Activated T-cell treated with anti-CD3 and anti-CD28 coated beads, Interleukin-2, amount 50 U/mL, for 72 hours (primary cell): ENCODE measurements around the gene ANKS6. TPM values are rescaled to one million over a fixed set of nuclear protein-coding genes. Genes with fewer than 3 reads are reported as not detected.

Experiments used
- ATAC-seq, 2 donors: fragments of 150-1000 bp; cut with Tn5 transposase; replicated peaks in 1 of 2; 2 replicates each; pipeline ENCODE4 v1.10.0; 2021; ENCODE audit warnings: moderate library complexity in 2 of 2, mild to moderate bottlenecking in 1 of 2
- DNase-seq, 2 donors: peaks; one replicate each; pipeline ENCODE4 v3.0.0; 2021 to 2022; ENCODE audit warnings: mixed read lengths in 1 of 2
- H3K27ac Mint-ChIP-seq: one replicate; pipeline ENCODE4 v1.8.0; 2022; ENCODE audit warnings: mild to moderate bottlenecking, moderate library complexity, mixed read lengths
- H3K27me3 Mint-ChIP-seq: one replicate; pipeline ENCODE4 v1.8.0; 2022; ENCODE audit warnings: low read depth, mixed read lengths
- H3K36me3 Mint-ChIP-seq, 2 donors: one replicate each; pipeline ENCODE4 v1.8.0; 2022; ENCODE audit warnings: mixed read lengths in 2 of 2, mild to moderate bottlenecking in 1 of 2; ENCODE audit not compliant: insufficient read depth in 2 of 2
- H3K4me1 Mint-ChIP-seq: one replicate; pipeline ENCODE4 v1.8.0; 2022; ENCODE audit warnings: low read depth, mixed read lengths
- H3K4me3 Mint-ChIP-seq, 2 donors: one replicate each; pipeline ENCODE4 v1.8.0; 2022; ENCODE audit warnings: mild to moderate bottlenecking in 2 of 2, mixed read lengths in 2 of 2, moderate library complexity in 2 of 2
- H3K9me3 Mint-ChIP-seq, 2 donors: one replicate each; pipeline ENCODE4 v1.8.0; 2022; ENCODE audit warnings: mixed read lengths in 2 of 2
- total RNA-seq, 2 donors: library from RNA; stranded (reverse); gene quantifications; one replicate each; pipeline ENCODE4 v1.2.3, GENCODE V29; 2022

Gene ANKS6
- total RNA-seq, 2 donors from 2014 or later, result 14.9 to 25.0 TPM

DNA sequence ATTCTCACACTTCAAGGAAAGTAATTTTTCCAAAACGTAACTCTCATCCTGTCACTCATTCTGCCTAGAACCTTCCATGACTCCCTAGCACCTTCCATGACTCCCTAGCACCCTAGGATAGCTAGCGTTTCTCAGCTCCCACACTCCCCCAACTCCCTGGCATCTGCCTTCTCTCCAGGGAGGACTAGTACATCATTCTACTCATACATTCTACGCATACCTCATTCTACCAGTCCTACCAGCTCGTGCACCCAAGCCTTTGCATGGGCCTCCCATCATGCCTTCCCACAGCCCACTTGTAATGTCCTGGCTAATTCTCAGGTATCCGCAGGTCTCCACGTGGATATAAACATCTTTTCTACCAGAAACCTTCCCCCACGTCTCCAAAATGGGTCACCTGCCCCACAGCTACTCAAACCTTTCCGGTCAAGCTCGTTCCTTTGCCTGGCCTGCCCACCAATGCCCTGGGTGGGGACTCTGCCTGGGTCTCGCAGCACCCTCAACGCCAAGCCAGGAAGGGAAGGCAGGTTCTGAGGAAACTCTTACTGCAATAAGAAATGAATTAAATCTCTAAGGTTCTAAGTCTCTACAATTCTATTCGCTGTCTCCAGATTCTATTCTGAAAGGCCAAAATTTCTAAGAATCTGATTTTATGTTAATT lies 930 bp downstream of the ANKS6 start:
- Mint-ChIP-seq H3K4me3 (peak overlapping the region; percentile 59 to 78), H3K36me3 (peaks cover 7 to 12% of the 10 kb centered on the region in 2 donors), H3K9me3 (peaks cover 5 to 6% of the 10 kb centered on the region in 2 donors), H3K27ac (no peak overlapping the region), H3K27me3 (no peaks in the 10 kb centered on the region), H3K4me1 (peaks cover 42% of the 10 kb centered on the region)
- ATAC-seq (no peak), DNase-seq (no peak)

GRCh38 chr9:98794802-98795201 lies 1.6 kb downstream of the ANKS6 start:
- Mint-ChIP-seq H3K9me3 (peaks cover 5 to 6% of the 10 kb centered on the region in 2 donors), H3K27ac (no peak overlapping the region), H3K36me3 (peaks cover 7 to 12% of the 10 kb centered on the region in 2 donors), H3K4me1 (peaks cover 42% of the 10 kb centered on the region), H3K4me3 (peak overlapping the region; percentile 59 to 78), H3K27me3 (no peaks in the 10 kb centered on the region)
- DNase-seq (no peak), ATAC-seq (no peak)

DNA sequence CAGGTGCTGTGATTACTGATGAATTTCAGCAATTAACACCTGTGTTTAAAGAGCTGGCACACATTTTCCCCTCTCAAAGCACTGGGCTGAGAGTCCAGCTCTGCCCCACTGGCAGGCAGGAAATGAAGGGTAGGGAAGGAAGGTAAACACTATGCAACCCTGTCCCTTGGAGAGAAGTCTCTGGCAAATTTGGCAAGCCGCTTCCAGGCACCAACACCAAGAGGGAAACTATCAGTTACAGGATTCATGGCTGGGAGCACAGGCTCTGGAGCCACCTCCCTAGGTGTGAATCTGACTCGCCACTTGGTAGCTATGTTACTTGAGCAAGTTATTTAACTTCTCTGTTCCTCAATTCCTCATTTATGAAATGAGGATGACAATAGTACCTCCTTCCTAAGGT lies 3.3 kb downstream of the ANKS6 start:
- H3K27me3 Mint-ChIP-seq, result no peaks in the 10 kb centered on the region
- no peak overlapping the region for H3K27ac Mint-ChIP-seq
- ATAC-seq (no peak), DNase-seq (no peak)
- peaks cover 0 to under 1% of the 10 kb centered on the region in 2 donors for H3K9me3 Mint-ChIP-seq
- peaks cover 42% of the 10 kb centered on the region for H3K4me1 Mint-ChIP-seq
- no peak overlapping the region for H3K4me3 Mint-ChIP-seq
- H3K36me3 Mint-ChIP-seq, result peaks cover under 1 to 5% of the 10 kb centered on the region in 2 donors

GRCh38 chr9:98791608-98792490 lies 4.5 kb downstream of the ANKS6 start:
- Mint-ChIP-seq H3K27ac (no peak overlapping the region), H3K27me3 (no peaks in the 10 kb centered on the region), H3K4me3 (no peak overlapping the region), H3K9me3 (no peaks in the 10 kb centered on the region), H3K36me3 (peaks cover 0 to 4% of the 10 kb centered on the region in 2 donors), H3K4me1 (peaks cover 37% of the 10 kb centered on the region)
- DNase-seq (no peak), ATAC-seq (no peak)

DNA sequence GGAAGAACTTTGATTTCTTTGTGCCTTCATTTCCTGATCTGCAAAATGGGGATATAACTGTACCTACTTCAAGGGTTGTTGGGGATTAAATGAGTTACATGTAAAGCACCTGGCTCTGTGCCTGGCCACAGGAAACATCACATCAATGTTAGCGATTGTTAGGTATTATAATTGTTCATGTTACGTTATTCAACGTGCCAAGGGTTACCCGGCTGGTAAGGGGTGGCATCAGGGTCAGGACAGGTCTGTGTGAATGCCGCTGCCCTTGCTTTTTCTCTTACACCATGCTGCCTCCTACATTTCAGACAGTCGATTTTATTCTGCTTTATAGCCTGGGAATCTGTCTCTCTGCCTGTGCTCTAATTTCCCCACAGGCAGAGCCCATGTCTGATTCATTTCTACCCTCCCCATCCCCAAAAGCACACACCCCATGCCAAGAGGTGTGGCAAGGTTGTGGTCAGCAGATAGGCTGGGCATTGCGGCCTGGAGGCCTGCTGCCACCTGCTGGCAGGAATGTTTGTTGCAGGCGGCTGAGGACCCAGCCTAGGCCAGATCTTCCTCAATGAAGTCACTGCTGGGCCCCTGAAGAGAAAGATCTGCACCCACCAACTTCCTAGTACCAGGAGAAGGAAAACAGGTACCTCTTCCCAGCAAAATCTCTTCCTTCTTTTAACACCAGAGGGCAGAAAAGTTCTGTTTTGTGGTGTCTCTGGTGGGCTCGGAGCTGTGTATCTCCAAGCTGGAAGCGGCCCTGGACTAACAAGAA lies 5.3 kb downstream of the ANKS6 start:
- peaks cover 0 to 4% of the 10 kb centered on the region in 2 donors for H3K36me3 Mint-ChIP-seq
- ATAC-seq, result peak; percentile 76 to 77
- H3K27ac Mint-ChIP-seq, result no peak overlapping the region
- peak; percentile 69 to 75 for DNase-seq
- no peaks in the 10 kb centered on the region for H3K9me3 Mint-ChIP-seq
- no peaks in the 10 kb centered on the region for H3K27me3 Mint-ChIP-seq
- peaks cover 35% of the 10 kb centered on the region for H3K4me1 Mint-ChIP-seq
- no peak overlapping the region for H3K4me3 Mint-ChIP-seq

GRCh38 chr9:98790134-98790841 lies 6.1 kb downstream of the ANKS6 start:
- peaks cover 29% of the 10 kb centered on the region for H3K4me1 Mint-ChIP-seq
- no peak overlapping the region for H3K27ac Mint-ChIP-seq

GRCh38 chr9:98789483-98790133 lies 6.7 kb downstream of the ANKS6 start:
- ATAC-seq, result no peak

More at GRCh38 chr9:98790134-98790841, 6.1 kb downstream of the ANKS6 start:
- peaks cover 0 to 4% of the 10 kb centered on the region in 2 donors for H3K36me3 Mint-ChIP-seq
- DNase-seq, result no peak
- ATAC-seq, result no peak
- H3K4me3 Mint-ChIP-seq, result no peak overlapping the region
- H3K9me3 Mint-ChIP-seq, result no peaks in the 10 kb centered on the region
- H3K27me3 Mint-ChIP-seq, result no peaks in the 10 kb centered on the region

DNA sequence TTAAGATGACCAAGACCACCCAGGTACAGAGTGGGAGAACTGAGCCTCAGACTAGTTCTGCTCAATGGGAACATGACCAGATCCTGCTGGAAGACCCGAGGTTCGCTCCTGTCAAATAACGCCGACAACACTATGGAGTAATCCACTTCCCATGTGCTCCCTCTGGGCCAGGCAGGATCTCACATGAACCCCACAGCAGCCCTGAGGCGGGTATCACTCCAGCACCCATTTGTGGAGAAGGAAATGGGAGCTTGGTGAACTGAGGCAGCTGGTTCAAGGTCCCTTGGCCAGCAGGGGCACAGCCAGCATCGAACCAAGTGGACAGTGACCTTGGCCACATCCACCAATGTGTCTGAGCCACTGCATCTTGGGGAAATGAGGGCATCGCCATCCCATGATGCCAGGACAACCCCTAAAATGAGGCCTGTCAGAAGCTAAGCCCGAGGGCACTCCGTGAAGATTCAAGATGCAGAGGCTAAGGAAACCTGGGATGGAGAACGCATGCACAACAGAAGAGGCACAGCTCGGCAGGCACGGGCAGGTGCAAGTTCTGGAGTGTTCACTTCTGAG lies 8.5 kb downstream of the ANKS6 start:
- no peak for DNase-seq
- no peak overlapping the region for H3K27ac Mint-ChIP-seq

More at GRCh38 chr9:98789483-98790133, 6.7 kb downstream of the ANKS6 start:
- Mint-ChIP-seq H3K4me1 (peaks cover 22% of the 10 kb centered on the region), H3K27ac (no peak overlapping the region), H3K27me3 (no peaks in the 10 kb centered on the region), H3K36me3 (peaks cover 0 to 4% of the 10 kb centered on the region in 2 donors), H3K4me3 (no peak overlapping the region), H3K9me3 (no peaks in the 10 kb centered on the region)
- DNase-seq, result no peak

DNA sequence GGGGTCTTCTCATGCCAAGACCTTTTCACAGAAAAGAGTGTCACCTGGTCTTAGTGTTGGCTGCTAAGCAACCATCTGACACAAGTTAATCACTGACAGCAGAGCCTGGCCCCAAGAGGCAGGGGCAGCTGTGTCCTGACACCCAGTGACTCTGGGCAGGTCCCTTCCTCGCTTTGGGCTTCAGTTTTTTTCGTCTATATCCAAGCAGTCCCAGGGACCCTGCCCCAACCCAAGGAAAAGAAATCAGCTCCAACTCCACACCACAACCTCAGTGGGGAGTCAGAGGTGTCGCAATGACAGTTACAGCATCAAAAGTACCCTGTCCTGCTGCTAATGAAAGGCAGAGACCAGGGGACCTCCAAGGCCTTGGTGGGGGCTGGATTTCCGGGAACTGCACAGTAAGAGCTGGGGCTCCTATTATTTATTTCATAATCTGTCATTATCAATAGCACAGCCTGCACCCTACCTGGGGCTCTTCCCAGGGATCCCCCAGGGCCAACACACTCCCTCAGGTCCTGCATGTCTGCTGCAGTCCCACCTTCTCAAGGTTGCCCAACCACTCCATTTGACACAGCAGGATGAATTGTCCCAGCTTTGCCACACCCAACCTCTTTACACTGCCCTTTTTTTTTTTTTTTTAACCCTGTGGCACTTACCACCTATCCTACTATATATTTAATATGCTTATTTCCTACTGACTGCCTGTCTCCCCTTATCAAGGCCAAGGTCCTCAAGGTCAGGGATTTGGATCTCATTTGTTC lies 9.4 kb downstream of the ANKS6 start:
- ATAC-seq (no peak), DNase-seq (no peak)
- Mint-ChIP-seq H3K4me3 (no peak overlapping the region), H3K27me3 (no peaks in the 10 kb centered on the region), H3K4me1 (peaks cover 8% of the 10 kb centered on the region), H3K36me3 (peaks cover 0 to 4% of the 10 kb centered on the region in 2 donors), H3K9me3 (no peaks in the 10 kb centered on the region), H3K27ac (no peak overlapping the region)

More for the DNA sequence above, 8.5 kb downstream of the ANKS6 start:
- Mint-ChIP-seq H3K36me3 (peaks cover 0 to 4% of the 10 kb centered on the region in 2 donors), H3K4me3 (no peak overlapping the region), H3K27me3 (no peaks in the 10 kb centered on the region), H3K4me1 (peaks cover 18% of the 10 kb centered on the region), H3K9me3 (no peaks in the 10 kb centered on the region)
- ATAC-seq, result no peak

DNA sequence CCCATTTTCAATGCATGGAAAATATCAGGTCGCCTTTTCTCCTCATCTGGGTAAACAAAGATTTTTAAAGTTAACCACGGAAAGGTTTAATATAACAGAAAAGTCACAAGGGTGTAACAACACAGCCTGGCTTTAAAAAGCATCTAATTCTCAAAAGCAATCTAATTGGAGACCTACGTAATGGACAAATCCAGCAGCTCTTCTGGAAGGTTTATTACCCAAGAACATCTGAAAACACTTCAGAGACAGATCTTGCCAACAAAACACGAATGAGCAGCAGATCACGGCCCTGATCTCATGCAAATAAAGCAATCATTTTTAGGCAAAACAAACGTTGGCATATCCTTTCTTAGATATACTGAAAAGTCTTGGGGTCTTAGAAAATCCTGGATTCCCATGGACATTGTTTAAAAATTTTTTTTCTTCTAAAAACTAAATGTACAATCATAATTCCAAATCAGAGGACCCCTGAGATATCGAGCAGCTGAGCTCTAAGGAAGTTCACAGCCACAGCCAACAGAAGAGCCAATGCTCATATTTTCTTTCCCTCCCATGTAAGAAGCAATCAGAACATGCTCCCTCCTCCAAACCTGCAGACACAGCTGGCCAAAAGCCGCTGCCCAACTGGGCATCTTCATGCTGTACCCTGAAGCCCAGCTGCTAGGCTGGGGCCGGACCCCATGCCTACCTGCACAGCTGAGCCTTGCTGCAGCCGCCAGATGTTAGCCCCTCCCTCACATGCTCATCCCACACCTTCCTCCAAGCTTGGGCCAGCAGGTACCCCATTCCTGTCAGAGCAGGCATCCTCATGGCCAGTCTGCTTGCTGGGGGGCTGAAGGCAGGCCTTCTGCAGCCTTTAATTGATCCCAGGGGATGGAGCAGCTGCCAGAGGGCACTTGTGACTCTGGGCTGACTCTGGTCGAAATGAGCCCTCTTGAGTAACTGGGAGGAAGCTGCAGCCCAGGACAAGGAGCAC lies 11.2 kb downstream of the ANKS6 start:
- no peak for DNase-seq
- no peaks in the 10 kb centered on the region for H3K4me1 Mint-ChIP-seq
- H3K9me3 Mint-ChIP-seq, result no peaks in the 10 kb centered on the region
- H3K27ac Mint-ChIP-seq, result no peak overlapping the region
- H3K27me3 Mint-ChIP-seq, result no peaks in the 10 kb centered on the region
- no peak overlapping the region for H3K4me3 Mint-ChIP-seq
- ATAC-seq, result no peak
- H3K36me3 Mint-ChIP-seq, result no peaks in the 10 kb centered on the region
